SK-N-SH (cell line): ENCODE data around the gene LMF1. TPM values are rescaled to one million over a fixed set of nuclear protein-coding genes. Genes with fewer than 3 reads are reported as not detected.
"Not testable (repeated sequence)": the region's sequence is repeated elsewhere in the genome, so short reads cannot be mapped to it uniquely, and the experiment has no call there.

ENCODE experiments used
- CTCF ChIA-PET: fragments of 300-600, 350-600 bp; formaldehyde crosslinking; extraction: SDS; loops from one replicate; lab custom pipeline; 2021; lab: Yijun Ruan, JAX
- POLR2A ChIA-PET: fragments of 350-600 bp; sonication (Branson Sonifier 250); formaldehyde crosslinking; extraction: SDS; loops from one replicate; lab custom pipeline; 2020; ENCODE audit warnings: antibody characterized with exemption, inconsistent platforms; lab: Yijun Ruan, JAX
- DNase-seq: peaks from one replicate; pipeline ENCODE4 v3.0.0; 2012
- H2AFZ ChIP-seq: fragments of 200-600 bp; sonication (generic); 2 replicates; pipeline ENCODE4 v1.8.1; 2016; ENCODE audit warnings: antibody characterized with exemption, mild to moderate bottlenecking, low read depth
- H3F3A ChIP-seq: fragments of 200-600 bp; sonication (generic); replicated peaks from 2 replicates; pipeline ENCODE3; 2016; ENCODE audit warnings: antibody characterized with exemption, mild to moderate bottlenecking; ENCODE audit not compliant: insufficient read depth
- H3K27ac ChIP-seq, 2 experiments: fragments of 200-500 bp in 1 of 2; fragments of 200-600 bp in 1 of 2; sonication (Bioruptor generic) in 1 of 2; sonication (generic), shearing (Covaris generic) in 1 of 2; 2 replicates each; pipeline versions ENCODE4 v1.5.1 to v1.6.1; 2014 to 2016; ENCODE audit warnings: low read depth in 2 of 2, inconsistent platforms in 1 of 2, low read length in 1 of 2, mild to moderate bottlenecking in 1 of 2, mixed read lengths in 1 of 2
- H3K27me3 ChIP-seq: fragments of 200-600 bp; sonication (generic), shearing (Covaris generic); 2 replicates; pipeline ENCODE4 v1.6.1; 2016; ENCODE audit warnings: mixed run types; ENCODE audit not compliant: insufficient read depth
- H3K36me3 ChIP-seq, 2 experiments: fragments of 200-500 bp in 1 of 2; fragments of 200-600 bp in 1 of 2; sonication (Bioruptor generic) in 1 of 2; sonication (generic) in 1 of 2; replicated peaks in 1 of 2; 2 replicates each; pipeline versions ENCODE3 to v1.5.1; 2014 to 2016; ENCODE audit warnings: low read length in 1 of 2, mild to moderate bottlenecking in 1 of 2; ENCODE audit not compliant: insufficient read depth in 2 of 2, control insufficient read depth in 1 of 2
- H3K4me1 ChIP-seq, 2 experiments: fragments of 200-500 bp in 1 of 2; fragments of 200-600 bp in 1 of 2; sonication (Bioruptor generic) in 1 of 2; sonication (generic), shearing (Covaris generic) in 1 of 2; 2 replicates each; pipeline versions ENCODE4 v1.5.1 to v1.6.1; 2014 to 2016; ENCODE audit warnings: low read depth in 1 of 2, low read length in 1 of 2, mixed run types in 1 of 2; ENCODE audit not compliant: insufficient read depth in 2 of 2, control insufficient read depth in 1 of 2
- H3K4me2 ChIP-seq: fragments of 200-600 bp; sonication (generic), shearing (Covaris generic); 2 replicates; pipeline ENCODE4 v1.6.1; 2017; ENCODE audit warnings: mixed run types
- H3K4me3 ChIP-seq, 2 experiments: fragments of 200-500 bp in 1 of 2; fragments of 200-600 bp in 1 of 2; sonication (Bioruptor generic) in 1 of 2; sonication (generic), shearing (Covaris generic) in 1 of 2; 2 replicates each; pipeline versions ENCODE4 v1.5.1 to v1.8.1; 2014 to 2016; ENCODE audit warnings: low read depth in 2 of 2, inconsistent platforms in 1 of 2, low read length in 1 of 2, mild to moderate bottlenecking in 1 of 2, mixed read lengths in 1 of 2, moderate library complexity in 1 of 2
- H3K79me2 ChIP-seq: fragments of 200-600 bp; sonication (generic); 2 replicates; pipeline ENCODE4 v1.8.1; 2017; ENCODE audit warnings: mild to moderate bottlenecking; ENCODE audit not compliant: insufficient read depth
- H3K9ac ChIP-seq: fragments of 200-600 bp; sonication (generic); 2 replicates; pipeline ENCODE4 v1.6.1; 2017; ENCODE audit warnings: mixed run types
- H3K9me2 ChIP-seq: fragments of 200-600 bp; sonication (generic); 2 replicates; pipeline ENCODE4 v1.6.1; 2017; ENCODE audit warnings: mixed run types
- H3K9me3 ChIP-seq: fragments of 200-600 bp; sonication (generic); 2 replicates; pipeline ENCODE4 v1.6.1; 2017; ENCODE audit warnings: mixed run types, mild to moderate bottlenecking, moderate library complexity
- H4K20me1 ChIP-seq: fragments of 200-600 bp; sonication (generic); 2 replicates; pipeline ENCODE4 v1.6.1; 2017; ENCODE audit warnings: mild to moderate bottlenecking, mixed run types; ENCODE audit not compliant: insufficient read depth
- ELF1 ChIP-seq: IDR thresholded peaks from 2 replicates; pipeline ENCODE4 v1.4.0; 2012
- FOSL2 ChIP-seq: IDR thresholded peaks from 2 replicates; pipeline ENCODE4 v1.4.0; 2012; ENCODE audit warnings: low read depth, mild to moderate bottlenecking, moderate library complexity, borderline replicate concordance
- FOXM1 ChIP-seq: IDR thresholded peaks from 2 replicates; pipeline ENCODE4 v1.4.0; 2012; ENCODE audit warnings: low read depth, mild to moderate bottlenecking
- GATA2 ChIP-seq: sonication (generic); formaldehyde crosslinking; IDR thresholded peaks from 2 replicates; pipeline ENCODE4 v1.5.0; 2020; ENCODE audit warnings: mild to moderate bottlenecking, missing genetic modification reagents
- JUND ChIP-seq: IDR thresholded peaks from 2 replicates; pipeline ENCODE4 v1.4.0; 2012
- MEF2A ChIP-seq: IDR thresholded peaks from 2 replicates; pipeline ENCODE4 v1.4.0; 2012; ENCODE audit warnings: low read depth, borderline replicate concordance
- MXI1 ChIP-seq: IDR thresholded peaks from 2 replicates; pipeline ENCODE4 v1.6.1; 2012; ENCODE audit warnings: mild to moderate bottlenecking, low read depth, low read length, improper control_type of control experiment
- NRF1 ChIP-seq: IDR thresholded peaks from 2 replicates; pipeline ENCODE4 v1.6.1; 2012; ENCODE audit warnings: low read depth, mild to moderate bottlenecking, low read length
- RFX5 ChIP-seq: IDR thresholded peaks from 2 replicates; pipeline ENCODE4 v1.6.1; 2012; ENCODE audit warnings: mild to moderate bottlenecking, improper control_type of control experiment, low read length
- TCF12 ChIP-seq: IDR thresholded peaks from 2 replicates; pipeline ENCODE4 v1.4.0; 2012
- TEAD4 ChIP-seq: IDR thresholded peaks from 2 replicates; pipeline ENCODE4 v1.4.0; 2012; ENCODE audit warnings: mild to moderate bottlenecking, borderline replicate concordance; ENCODE audit not compliant: insufficient read depth
- WGBS: methylation state at CpG from one replicate; pipeline ENCODE4 v1.1.6; 2017; ENCODE audit warnings: low lambda C conversion rate; 5-methylcytosine and 5-hydroxymethylcytosine counted together
- polyA plus RNA-seq, 3 experiments: library from polyadenylated mRNA; depleted of rRNA; stranded (reverse); fragments of >200 nt; gene quantifications; 2 replicates each; pipeline ENCODE4 v1.2.3, GENCODE V29; 2012
- TF ChIP-seq, protein P1 (sequence below): fragments of 150-350 bp; IDR thresholded peaks from 2 replicates; pipeline ENCODE4 v1.6.1; 2017; ENCODE audit warnings: antibody characterized with exemption, low read length, low read depth, borderline replicate concordance
- TF ChIP-seq, protein P2 (sequence below): IDR thresholded peaks from 2 replicates; pipeline ENCODE4 v1.6.1; 2012; ENCODE audit warnings: mild to moderate bottlenecking, low read depth, low read length, moderate library complexity
- TF ChIP-seq, protein P3 (sequence below): IDR thresholded peaks from 2 replicates; pipeline ENCODE4 v1.4.0; 2012; ENCODE audit warnings: low read depth, borderline replicate concordance
- TF ChIP-seq, protein P4 (sequence below): IDR thresholded peaks from 2 replicates; pipeline ENCODE4; 2012
- TF ChIP-seq, protein P5 (sequence below): fragments of 150-350 bp; IDR thresholded peaks from 2 replicates; pipeline ENCODE4 v1.6.1; 2016; ENCODE audit warnings: mild to moderate bottlenecking, low read depth, low read length

The LMF1 gene
- polyA plus RNA-seq, 1 of the 3 experiments (the other 2 are of a cell fraction) = 5.7 TPM

DNA sequence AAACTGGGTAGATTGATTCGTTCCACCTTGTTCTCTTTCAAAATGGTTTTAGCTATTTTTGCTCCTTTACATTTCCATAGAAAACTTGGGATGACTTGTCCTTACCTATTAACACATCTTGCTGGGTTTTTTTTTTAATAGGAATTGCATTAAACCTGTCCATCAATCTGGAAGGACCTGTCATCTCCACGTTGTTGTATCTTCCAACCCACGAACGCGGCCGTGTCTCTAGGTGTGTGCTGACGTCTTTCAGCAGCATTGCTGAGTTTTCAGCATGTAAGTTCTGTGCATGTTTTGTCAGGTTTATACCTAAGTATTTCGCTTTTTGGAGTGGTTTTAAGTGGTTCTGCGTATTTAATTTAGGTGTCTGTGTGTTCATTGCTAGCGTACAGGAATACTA lies 109.9 kb downstream of the LMF1 start:
- Histone ChIP-seq H3K79me2 (no peaks in the 10 kb centered on the region), H2AFZ (no peak overlapping the region), H3K27me3 (no peaks in the 10 kb centered on the region), H3K9me2 (no peaks in the 10 kb centered on the region), H3K9me3 (no peaks in the 10 kb centered on the region), H3K4me2 (no peak overlapping the region), H3K36me3 (no peaks in the 10 kb centered on the region), H3K4me1 (no peaks in the 10 kb centered on the region), H3F3A (no peaks in the 10 kb centered on the region), H3K27ac (no peak overlapping the region), H3K4me3 (no peak overlapping the region), H3K9ac (no peak overlapping the region), H4K20me1 (no peaks in the 10 kb centered on the region)
- TF ChIP-seq, protein P1, sequence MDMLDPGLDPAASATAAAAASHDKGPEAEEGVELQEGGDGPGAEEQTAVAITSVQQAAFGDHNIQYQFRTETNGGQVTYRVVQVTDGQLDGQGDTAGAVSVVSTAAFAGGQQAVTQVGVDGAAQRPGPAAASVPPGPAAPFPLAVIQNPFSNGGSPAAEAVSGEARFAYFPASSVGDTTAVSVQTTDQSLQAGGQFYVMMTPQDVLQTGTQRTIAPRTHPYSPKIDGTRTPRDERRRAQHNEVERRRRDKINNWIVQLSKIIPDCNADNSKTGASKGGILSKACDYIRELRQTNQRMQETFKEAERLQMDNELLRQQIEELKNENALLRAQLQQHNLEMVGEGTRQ = no peak
- TF ChIP-seq FOXM1 = no peak
- TF ChIP-seq, protein P2, sequence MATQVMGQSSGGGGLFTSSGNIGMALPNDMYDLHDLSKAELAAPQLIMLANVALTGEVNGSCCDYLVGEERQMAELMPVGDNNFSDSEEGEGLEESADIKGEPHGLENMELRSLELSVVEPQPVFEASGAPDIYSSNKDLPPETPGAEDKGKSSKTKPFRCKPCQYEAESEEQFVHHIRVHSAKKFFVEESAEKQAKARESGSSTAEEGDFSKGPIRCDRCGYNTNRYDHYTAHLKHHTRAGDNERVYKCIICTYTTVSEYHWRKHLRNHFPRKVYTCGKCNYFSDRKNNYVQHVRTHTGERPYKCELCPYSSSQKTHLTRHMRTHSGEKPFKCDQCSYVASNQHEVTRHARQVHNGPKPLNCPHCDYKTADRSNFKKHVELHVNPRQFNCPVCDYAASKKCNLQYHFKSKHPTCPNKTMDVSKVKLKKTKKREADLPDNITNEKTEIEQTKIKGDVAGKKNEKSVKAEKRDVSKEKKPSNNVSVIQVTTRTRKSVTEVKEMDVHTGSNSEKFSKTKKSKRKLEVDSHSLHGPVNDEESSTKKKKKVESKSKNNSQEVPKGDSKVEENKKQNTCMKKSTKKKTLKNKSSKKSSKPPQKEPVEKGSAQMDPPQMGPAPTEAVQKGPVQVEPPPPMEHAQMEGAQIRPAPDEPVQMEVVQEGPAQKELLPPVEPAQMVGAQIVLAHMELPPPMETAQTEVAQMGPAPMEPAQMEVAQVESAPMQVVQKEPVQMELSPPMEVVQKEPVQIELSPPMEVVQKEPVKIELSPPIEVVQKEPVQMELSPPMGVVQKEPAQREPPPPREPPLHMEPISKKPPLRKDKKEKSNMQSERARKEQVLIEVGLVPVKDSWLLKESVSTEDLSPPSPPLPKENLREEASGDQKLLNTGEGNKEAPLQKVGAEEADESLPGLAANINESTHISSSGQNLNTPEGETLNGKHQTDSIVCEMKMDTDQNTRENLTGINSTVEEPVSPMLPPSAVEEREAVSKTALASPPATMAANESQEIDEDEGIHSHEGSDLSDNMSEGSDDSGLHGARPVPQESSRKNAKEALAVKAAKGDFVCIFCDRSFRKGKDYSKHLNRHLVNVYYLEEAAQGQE = no peak
- TF ChIP-seq, protein P3, sequence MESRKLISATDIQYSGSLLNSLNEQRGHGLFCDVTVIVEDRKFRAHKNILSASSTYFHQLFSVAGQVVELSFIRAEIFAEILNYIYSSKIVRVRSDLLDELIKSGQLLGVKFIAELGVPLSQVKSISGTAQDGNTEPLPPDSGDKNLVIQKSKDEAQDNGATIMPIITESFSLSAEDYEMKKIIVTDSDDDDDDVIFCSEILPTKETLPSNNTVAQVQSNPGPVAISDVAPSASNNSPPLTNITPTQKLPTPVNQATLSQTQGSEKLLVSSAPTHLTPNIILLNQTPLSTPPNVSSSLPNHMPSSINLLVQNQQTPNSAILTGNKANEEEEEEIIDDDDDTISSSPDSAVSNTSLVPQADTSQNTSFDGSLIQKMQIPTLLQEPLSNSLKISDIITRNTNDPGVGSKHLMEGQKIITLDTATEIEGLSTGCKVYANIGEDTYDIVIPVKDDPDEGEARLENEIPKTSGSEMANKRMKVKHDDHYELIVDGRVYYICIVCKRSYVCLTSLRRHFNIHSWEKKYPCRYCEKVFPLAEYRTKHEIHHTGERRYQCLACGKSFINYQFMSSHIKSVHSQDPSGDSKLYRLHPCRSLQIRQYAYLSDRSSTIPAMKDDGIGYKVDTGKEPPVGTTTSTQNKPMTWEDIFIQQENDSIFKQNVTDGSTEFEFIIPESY = no peak
- no peak for TF ChIP-seq GATA2 (CRISPR knock-in tag)
- no peak for TF ChIP-seq TCF12
- TF ChIP-seq RFX5 = no peak
- no peak for TF ChIP-seq ELF1
- TF ChIP-seq, protein P4, sequence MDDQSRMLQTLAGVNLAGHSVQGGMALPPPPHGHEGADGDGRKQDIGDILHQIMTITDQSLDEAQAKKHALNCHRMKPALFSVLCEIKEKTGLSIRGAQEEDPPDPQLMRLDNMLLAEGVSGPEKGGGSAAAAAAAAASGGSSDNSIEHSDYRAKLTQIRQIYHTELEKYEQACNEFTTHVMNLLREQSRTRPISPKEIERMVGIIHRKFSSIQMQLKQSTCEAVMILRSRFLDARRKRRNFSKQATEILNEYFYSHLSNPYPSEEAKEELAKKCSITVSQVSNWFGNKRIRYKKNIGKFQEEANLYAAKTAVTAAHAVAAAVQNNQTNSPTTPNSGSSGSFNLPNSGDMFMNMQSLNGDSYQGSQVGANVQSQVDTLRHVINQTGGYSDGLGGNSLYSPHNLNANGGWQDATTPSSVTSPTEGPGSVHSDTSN = no peak
- TF ChIP-seq TEAD4 = no peak
- no peak for TF ChIP-seq JUND
- no peak for TF ChIP-seq MEF2A
- no peak for TF ChIP-seq FOSL2
- no peak for TF ChIP-seq NRF1
- TF ChIP-seq, protein P5, sequence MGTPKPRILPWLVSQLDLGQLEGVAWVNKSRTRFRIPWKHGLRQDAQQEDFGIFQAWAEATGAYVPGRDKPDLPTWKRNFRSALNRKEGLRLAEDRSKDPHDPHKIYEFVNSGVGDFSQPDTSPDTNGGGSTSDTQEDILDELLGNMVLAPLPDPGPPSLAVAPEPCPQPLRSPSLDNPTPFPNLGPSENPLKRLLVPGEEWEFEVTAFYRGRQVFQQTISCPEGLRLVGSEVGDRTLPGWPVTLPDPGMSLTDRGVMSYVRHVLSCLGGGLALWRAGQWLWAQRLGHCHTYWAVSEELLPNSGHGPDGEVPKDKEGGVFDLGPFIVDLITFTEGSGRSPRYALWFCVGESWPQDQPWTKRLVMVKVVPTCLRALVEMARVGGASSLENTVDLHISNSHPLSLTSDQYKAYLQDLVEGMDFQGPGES = no peak
- TF ChIP-seq MXI1 = no peak
- no peak for DNase-seq
- 65% methylated on average over 10 of the region's 10 CpGs for WGBS
- ChIA-PET CTCF (no interaction called here), POLR2A (no interaction called here)

DNA sequence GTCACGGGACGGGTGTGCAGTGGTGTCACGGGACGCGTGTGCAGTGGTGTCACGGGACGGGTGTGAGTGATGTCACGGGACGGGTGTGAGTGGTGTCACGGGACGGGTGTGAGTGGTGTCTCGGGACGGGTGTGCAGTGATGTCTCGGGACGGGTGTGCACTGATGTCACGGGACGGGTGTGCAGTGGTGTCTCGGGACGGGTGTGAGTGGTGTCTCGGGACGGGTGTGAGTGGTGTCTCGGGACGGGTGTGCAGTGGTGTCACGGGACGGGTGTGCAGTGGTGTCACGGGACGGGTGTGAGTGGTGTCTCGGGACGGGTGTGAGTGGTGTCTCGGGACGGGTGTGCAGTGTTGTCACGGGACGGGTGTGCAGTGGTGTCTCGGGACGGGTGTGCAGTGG lies 111.8 kb downstream of the LMF1 start:
- H3K4me1 ChIP-seq, H3K4me2 ChIP-seq, H3K9ac ChIP-seq, H3K79me2 ChIP-seq, H3K4me3 ChIP-seq, H3F3A ChIP-seq, H3K27ac ChIP-seq, CTCF ChIA-PET, H2AFZ ChIP-seq, H3K9me3 ChIP-seq, H4K20me1 ChIP-seq, H3K27me3 ChIP-seq, POLR2A ChIA-PET, DNase-seq, H3K36me3 ChIP-seq, H3K9me2 ChIP-seq: not testable (repeated sequence)
- 96% methylated on average over 27 of the region's 35 CpGs for WGBS

DNA sequence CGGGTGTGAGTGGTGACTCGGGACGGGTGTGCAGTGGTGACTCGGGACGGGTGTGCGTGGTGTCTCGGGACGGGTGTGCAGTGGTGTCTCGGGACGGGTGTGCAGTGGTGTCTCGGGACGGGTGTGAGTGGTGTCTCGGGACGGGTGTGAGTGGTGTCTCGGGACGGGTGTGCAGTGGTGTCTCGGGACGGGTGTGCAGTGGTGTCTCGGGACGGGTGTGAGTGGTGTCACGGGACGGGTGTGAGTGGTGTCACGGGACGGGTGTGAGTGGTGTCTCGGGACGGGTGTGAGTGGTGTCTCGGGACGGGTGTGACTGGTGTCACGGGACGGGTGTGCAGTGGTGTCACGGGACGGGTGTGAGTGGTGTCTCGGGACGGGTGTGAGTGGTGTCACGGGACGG lies 112.3 kb downstream of the LMF1 start:
- H3K36me3 ChIP-seq, H3K4me3 ChIP-seq, H3K4me1 ChIP-seq, DNase-seq, H3K79me2 ChIP-seq, CTCF ChIA-PET, H4K20me1 ChIP-seq, H3K9me2 ChIP-seq, H3K9me3 ChIP-seq, H3K4me2 ChIP-seq, H3K27ac ChIP-seq, H3K27me3 ChIP-seq, H3F3A ChIP-seq, H2AFZ ChIP-seq, H3K9ac ChIP-seq, POLR2A ChIA-PET: not testable (repeated sequence)
- 95% methylated on average over 27 of the region's 36 CpGs for WGBS
